GM20431 (cell line): Measurements from ENCODE around the gene NEU2.

Experiments used
- in situ Hi-C: fragments of 300-500 bp; cut with MseI, MboI; formaldehyde crosslinking; loops from one replicate; pipeline ENCODE4 v1.15.0; 2020; ENCODE audit warnings: low sequenced_read_pairs; ENCODE audit not compliant: unreplicated experiment

NEU2 gene

GRCh38 chr2:233032551-233033320 is at the start of gene NEU2:
Gene NEU2, plus strand, starts transcription at chr2:233032672. Its CDS starts 0 bp downstream, at chr2:233032672.
- in situ Hi-C loops = loop anchor here (25.0 kb wide), 1 partner anchor 420 kb away; no protein-coding TSS in a partner anchor

DNA sequence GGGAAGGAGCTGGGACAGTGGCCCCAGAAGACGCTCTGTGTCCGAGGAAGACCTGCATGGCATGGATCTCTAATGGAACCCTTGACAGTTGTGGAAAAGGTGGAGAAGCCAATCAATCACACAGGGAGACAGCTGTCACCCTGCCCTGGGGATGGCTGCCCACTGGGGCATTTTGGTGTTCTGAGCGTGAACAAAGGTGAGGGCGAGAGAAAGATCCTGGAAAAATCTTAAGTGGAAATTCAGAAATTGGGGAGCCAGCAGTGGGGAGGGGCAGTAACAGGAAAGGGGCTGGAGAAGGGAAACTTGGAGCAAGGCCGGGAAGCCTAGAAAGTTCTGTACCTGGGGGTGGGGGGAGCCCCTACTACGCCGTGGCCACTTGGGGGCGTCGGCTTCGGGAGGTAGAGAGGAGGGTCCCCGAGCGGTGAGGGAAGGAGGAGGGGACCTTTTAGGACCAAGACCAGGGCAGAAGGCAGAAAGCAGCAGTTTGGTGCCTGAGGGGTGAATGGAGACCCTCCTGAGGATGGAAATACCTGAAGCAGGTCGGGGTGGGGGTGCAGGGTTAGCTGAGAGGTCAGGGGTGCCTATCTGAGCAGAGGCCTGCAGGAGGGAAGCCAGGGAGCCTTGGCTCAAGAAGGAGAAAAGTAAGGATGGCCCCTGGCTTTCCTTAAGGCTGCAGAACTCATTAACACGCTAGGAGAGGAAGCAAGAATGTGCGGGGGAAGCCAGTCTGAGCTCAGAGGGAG is 49.4 kb upstream of the NEU2 start:
- in situ Hi-C loops = no loop called here

GRCh38 chr2:232983669-232984140 is 48.8 kb upstream of the NEU2 start:
- in situ Hi-C loops = no loop called here

DNA sequence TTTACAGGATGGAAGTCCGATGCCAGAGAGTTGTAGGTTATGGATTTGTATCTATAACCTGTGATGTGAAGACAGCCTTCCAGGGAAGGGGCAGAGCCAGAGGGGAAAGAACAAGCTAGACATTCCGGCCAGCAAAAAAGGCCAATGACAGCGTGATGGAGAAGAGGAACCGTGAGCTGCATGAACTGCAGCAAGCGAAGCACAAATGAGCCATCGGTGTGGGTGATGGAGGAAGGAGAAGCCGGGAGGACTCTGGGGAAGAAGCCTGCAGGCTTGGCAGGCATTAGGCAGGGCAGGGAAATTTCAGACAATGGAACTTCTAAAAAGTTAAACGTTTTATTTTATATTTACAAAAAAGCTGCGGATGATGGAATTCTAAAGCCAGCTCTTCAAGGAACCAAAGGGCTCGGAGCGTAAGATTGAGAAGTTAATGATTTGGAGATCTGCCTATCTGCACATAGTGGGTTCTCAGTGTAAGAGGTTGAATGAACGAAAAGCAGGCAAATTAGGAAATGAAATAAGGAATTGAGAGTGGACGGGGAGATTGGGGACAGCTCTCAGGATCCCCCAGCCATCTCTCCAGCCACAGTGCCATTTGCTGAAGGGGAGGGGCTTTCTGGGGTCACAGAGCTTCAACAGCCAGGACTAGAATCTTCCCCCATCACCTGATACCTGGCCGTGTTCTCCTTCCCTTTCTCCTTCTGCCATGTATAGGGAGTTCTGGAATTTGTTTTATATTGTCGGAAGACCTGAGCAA is 47.8 kb upstream of the NEU2 start:
- in situ Hi-C loops = no loop called here

- in situ Hi-C loops = no loop called here
These were observed 46.3 kb upstream of the NEU2 start for GRCh38 chr2:232986155-232986554.

GRCh38 chr2:232993231-232993821 is 39.1 kb upstream of the NEU2 start:
- in situ Hi-C loops = no loop called here

DNA sequence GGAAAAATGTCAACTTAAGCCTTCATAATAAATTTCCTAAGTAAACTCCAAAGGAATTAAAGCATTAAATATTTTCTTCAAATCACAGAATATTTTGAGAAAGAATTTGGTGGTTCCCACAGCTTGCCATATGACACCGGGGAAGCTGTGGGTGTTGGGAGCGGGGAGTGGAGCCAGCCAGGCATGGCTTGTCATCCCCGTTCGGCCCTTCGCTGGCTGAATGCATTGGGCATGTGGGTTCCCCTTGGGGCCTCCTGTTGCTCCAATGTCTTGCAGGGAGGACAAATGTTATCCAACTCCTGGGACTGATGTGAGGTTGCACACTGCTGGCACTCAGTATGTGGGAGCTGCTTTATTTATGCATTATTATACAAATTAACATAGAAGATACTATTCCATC is 38.0 kb upstream of the NEU2 start:
- in situ Hi-C loops = no loop called here

GRCh38 chr2:232997749-232998665 is 34.5 kb upstream of the NEU2 start:
- in situ Hi-C loops = no loop called here

- in situ Hi-C loops = no loop called here
These were observed 33.8 kb upstream of the NEU2 start for GRCh38 chr2:232998666-232998985.

DNA sequence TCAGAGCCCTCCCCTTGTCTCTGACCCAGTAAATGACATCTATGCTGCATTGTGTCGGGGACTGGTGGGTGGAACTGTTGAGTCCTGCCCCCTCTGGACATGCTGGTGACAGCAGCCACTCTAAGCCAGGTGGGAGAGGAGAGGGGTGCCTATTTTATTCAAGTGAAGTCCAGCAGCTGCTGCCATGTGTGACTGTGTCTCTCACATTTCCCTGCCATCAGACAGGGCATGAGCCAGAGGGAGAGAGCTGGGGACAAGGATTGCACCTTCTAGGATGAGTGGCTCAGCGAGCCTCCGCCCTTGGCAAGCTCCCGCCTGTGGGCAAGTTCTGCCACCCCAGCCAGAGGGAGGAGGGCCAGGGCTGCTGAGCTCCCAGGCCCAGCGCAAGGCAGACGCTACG is 33.1 kb upstream of the NEU2 start:
- in situ Hi-C loops = no loop called here

DNA sequence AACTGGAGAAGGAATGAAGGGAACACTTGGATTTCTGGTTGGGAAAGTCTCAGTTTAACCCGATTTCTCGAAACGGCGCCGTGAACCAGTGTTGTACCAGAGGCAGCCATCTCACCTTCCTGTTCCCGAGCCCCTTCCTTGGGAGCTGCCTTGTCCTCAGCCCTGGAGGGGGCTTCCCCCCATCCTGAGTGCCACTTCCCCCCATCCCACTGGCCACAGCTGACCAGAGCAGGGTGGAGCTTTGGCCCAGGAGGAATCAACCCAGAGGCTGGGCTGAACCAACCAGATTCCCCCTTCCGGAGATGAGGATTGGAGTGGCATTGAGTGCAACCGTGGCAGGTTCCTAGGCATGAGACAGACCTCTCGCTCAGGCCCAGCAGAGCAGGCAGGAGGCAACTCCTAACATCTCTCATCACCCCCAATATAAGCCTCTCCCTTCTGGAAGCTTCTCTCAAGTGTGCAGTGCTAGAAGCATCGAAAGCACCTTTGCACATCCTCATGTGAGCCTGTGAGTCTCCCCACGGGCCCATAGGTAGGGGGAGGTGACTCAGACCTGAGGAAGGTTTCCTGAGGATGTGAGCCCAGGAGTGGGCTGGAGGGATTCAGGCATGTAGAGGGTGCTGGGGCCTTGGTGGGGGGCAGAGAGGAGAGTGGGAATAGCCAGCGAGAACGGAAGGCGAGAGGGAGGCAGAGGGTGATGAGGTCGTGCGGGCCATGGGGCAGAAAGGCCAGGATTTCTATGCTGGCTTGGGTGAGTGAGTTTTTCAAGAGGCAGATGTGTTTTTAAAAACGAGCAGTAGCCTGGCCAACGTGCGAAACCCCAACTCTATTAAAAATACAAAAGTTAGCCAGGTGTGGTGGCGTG is 31.4 kb upstream of the NEU2 start:
- in situ Hi-C loops = no loop called here

DNA sequence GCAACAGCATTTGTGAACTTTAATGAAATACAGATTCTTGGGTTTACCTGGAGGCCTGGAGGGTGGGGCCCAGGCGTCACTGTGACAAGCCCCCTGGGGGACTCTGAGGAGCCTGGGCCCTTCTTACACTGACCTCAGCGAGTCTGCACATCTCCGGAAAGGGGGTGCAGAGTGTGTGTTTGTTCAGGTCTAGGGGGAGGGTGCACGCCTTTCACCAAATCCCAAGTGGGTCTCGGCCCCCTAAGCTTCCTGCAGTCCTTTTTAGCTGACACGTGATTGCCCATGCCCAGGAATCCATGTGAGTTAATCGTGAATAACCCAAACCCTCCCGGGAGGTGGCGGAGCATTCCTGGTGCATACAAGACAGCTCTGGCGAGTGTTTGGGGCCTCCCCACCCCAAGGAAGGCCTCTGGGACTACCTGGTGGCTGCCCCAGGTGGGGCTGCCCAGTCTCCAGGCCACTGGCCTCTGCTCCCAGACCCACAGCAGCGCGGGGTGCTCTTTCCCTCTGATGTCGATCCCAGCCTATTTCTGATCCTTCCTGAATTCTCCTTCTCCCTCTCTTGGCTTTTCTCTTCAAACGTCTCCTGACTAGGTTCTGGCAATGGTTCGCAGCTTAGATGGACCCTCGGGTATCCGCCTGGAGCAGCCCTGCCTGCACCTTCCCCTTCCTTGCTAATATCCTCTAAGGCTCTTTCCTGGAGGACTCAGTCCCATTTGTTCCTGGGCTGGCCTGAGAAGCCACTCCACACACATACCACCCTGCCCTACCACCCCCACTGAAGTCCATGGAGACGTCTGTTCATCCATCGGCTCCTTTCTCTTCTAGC is 29.4 kb upstream of the NEU2 start:
- in situ Hi-C loops = no loop called here

DNA sequence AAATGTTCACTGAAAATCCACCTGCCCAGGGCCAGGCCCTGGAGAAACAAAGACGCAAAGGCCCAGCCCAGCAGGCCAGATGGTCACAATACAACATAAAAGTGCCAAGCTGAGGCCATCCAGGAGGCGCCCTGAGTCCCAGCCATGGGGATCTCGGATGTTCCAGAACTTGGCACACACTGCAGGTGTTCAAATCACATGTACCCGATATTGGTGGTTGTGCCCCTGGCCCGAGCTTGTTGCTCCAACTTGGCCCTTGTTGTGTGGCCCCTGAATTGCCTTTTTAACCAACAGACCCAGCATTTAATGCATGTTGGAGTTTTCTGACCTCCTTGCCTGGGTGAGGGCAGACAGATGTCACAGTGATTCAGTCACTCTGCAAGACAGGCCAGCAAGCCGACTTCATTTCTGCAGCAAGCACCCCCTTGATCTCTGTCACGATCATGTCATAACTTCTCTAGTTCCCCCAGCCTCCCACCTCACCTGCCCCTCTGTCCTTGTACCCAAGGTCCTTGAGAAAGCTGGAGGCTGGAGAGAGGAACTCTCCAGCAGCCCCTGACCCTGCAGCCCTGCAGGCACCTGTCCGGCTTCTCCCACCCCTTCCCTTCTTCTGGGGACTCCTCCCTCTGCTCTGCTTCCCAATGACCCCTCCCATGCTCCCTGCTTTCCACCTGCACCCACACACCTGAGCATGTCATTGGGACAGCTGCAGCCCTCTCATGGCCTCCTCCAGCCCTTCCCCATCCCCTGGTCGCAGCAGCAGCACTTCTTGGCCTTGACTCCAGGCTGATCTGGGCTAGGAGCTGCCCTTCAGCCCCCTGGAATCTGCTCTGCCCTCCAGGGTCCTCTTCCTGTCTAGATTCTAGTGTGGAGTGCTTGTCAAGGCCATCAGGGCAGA is 28.6 kb upstream of the NEU2 start:
- in situ Hi-C loops = no loop called here

- in situ Hi-C loops = no loop called here
These were observed 27.4 kb upstream of the NEU2 start for GRCh38 chr2:233005096-233005495.

DNA sequence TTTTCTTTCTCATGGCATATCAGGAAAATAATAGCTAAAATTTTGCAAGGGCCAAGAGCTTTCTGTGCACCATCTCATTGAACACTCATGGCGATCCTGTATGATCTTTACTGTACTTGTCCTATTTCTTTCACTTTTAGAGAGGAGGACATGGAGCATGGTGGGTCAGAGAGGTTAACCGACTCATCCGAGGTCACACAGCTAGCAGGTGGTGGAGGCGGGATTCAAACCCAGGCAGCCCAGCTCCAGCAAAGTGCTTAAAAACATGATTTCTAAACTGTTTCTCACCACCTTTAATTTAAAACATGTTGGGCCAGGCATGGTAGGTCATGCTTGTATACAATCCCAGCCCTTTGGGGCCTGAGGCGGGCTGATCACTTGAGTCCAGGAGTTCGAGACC is 25.8 kb upstream of the NEU2 start:
- in situ Hi-C loops = no loop called here

DNA sequence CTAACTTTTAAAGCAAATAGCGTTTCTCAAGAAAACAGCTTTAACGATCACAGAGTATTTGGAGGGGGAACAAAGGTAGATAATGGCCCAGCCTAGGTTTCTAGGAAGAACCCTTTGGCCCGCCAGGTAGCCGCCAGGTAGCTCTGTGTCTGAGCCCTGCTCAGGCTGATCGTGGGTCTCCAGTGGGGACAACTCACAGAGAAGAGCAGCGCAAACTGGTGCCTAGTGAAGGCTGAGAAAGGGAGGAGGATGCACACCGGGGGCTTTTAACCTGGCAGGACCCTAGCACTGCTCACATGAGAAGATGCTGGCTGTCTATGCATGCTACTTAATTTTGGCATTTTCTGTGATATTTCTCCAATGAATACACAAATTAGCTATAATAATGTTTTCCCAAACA is 25.2 kb upstream of the NEU2 start:
- in situ Hi-C loops = no loop called here

GRCh38 chr2:233007739-233008138 is 24.7 kb upstream of the NEU2 start:
- in situ Hi-C loops = no loop called here
